Smooth muscle cell (in vitro differentiated cells): Measurements from ENCODE around the gene RALGPS1. TPM values are rescaled to one million over a fixed set of nuclear protein-coding genes. Genes with fewer than 3 reads are reported as not detected.

Source experiments
- DNase-seq: peaks from one replicate; lab custom pipeline; 2025; ENCODE audit not compliant: unreplicated experiment; lab: John Stamatoyannopoulos, UW
- H2AFZ ChIP-seq: fragments of 200-600 bp; sonication (generic); 2 replicates; pipeline ENCODE4 v1.6.0; 2016; ENCODE audit warnings: antibody characterized with exemption, low read depth, mild to moderate bottlenecking
- H3F3A ChIP-seq: fragments of 200-600 bp; sonication (generic); 2 replicates; pipeline ENCODE4 v1.6.0; 2017; ENCODE audit warnings: antibody characterized with exemption, low read depth
- H3K27ac ChIP-seq: fragments of 200-600 bp; sonication (generic); 2 replicates; pipeline ENCODE4 v1.5.1; 2016; ENCODE audit warnings: low read depth, mild to moderate bottlenecking
- H3K27me3 ChIP-seq: fragments of 200-600 bp; sonication (generic); 2 replicates; pipeline ENCODE4 v1.6.1; 2016; ENCODE audit warnings: low read depth, mild to moderate bottlenecking
- H3K36me3 ChIP-seq: fragments of 200-600 bp; sonication (generic); 2 replicates; pipeline ENCODE4 v1.5.1; 2016; ENCODE audit warnings: low read depth
- H3K4me1 ChIP-seq: fragments of 200-600 bp; sonication (generic); 2 replicates; pipeline ENCODE4 v1.5.1; 2016; ENCODE audit warnings: low read depth
- H3K4me2 ChIP-seq: fragments of 200-600 bp; sonication (generic); 2 replicates; pipeline ENCODE4 v1.6.0; 2016; ENCODE audit warnings: mild to moderate bottlenecking
- H3K4me3 ChIP-seq: fragments of 200-600 bp; sonication (generic); 2 replicates; pipeline ENCODE4 v1.5.1; 2016; ENCODE audit warnings: mild to moderate bottlenecking
- H3K79me2 ChIP-seq: fragments of 200-600 bp; sonication (generic); 2 replicates; pipeline ENCODE4 v1.6.0; 2016; ENCODE audit warnings: low read depth, mild to moderate bottlenecking
- H3K9ac ChIP-seq: fragments of 200-600 bp; sonication (generic); 2 replicates; pipeline ENCODE4 v1.6.0; 2016; ENCODE audit warnings: low read depth
- H3K9me3 ChIP-seq: fragments of 200-600 bp; sonication (generic); replicated peaks from 2 replicates; pipeline ENCODE4 v1.5.1; 2016; ENCODE audit warnings: low read depth
- H4K20me1 ChIP-seq: fragments of 200-600 bp; sonication (generic); 2 replicates; pipeline ENCODE4 v1.6.0; 2016; ENCODE audit warnings: low read depth
- WGBS: methylation state at CpG from one replicate; pipeline ENCODE4 v1.1.7; 2016; ENCODE audit warnings: low lambda C conversion rate; 5-methylcytosine and 5-hydroxymethylcytosine counted together
- polyA plus RNA-seq: library from polyadenylated mRNA; unstranded; fragments of >200 nt; fragmentation: Nextera tagmentation; extraction: Ambion mirVana; gene quantifications from 2 replicates; pipeline ENCODE4 v1.2.1, GENCODE V29; 2016
- total RNA-seq: library from RNA; depleted of rRNA; stranded (reverse); fragments of >200 nt; gene quantifications from 2 replicates; pipeline ENCODE4 v1.2.3, GENCODE V29; 2014
- TF ChIP-seq, protein P1 (sequence below): fragments of 200-600 bp; sonication (generic); IDR thresholded peaks from 2 replicates; pipeline ENCODE4 v1.5.1; 2017; ENCODE audit warnings: borderline replicate concordance, mild to moderate bottlenecking, antibody characterized with exemption; ENCODE audit not compliant: insufficient read depth, poor library complexity, severe bottlenecking

RALGPS1 gene
- total and polyA plus RNA-seq, 2 experiments from 2014 or later, result 2.1 to 4.0 TPM

DNA sequence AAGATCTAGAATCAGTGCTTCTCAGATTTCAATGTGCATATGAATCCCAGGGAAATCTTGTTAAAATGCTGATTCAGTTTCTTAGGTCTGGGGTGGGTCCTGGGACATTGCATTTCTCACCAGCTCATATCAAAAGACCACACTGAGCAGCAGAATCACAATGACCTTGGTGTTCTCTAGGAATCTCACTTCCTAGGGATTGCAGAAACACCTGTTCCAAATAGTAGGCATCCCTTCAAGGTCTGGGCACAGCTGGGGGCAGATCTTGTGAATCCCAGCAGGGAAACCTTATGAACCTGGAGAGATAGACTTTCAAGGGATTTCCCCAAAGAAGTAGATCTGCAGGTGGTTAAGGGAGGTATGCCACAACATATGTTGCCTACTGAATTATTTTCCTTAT, 341.1 kb downstream of the RALGPS1 start:
- H2AFZ ChIP-seq, result no peak overlapping the region
- no peaks in the 10 kb centered on the region for H3K36me3 ChIP-seq
- H3K4me1 ChIP-seq, result no peaks in the 10 kb centered on the region
- no peak overlapping the region for H3K4me3 ChIP-seq
- no peaks in the 10 kb centered on the region for H3K9me3 ChIP-seq
- no peak for DNase-seq
- TF ChIP-seq, protein P1, sequence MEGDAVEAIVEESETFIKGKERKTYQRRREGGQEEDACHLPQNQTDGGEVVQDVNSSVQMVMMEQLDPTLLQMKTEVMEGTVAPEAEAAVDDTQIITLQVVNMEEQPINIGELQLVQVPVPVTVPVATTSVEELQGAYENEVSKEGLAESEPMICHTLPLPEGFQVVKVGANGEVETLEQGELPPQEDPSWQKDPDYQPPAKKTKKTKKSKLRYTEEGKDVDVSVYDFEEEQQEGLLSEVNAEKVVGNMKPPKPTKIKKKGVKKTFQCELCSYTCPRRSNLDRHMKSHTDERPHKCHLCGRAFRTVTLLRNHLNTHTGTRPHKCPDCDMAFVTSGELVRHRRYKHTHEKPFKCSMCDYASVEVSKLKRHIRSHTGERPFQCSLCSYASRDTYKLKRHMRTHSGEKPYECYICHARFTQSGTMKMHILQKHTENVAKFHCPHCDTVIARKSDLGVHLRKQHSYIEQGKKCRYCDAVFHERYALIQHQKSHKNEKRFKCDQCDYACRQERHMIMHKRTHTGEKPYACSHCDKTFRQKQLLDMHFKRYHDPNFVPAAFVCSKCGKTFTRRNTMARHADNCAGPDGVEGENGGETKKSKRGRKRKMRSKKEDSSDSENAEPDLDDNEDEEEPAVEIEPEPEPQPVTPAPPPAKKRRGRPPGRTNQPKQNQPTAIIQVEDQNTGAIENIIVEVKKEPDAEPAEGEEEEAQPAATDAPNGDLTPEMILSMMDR, result no peak
- H3K27me3 ChIP-seq, result no peaks in the 10 kb centered on the region
- H3F3A ChIP-seq, result no peaks in the 10 kb centered on the region
- no peaks in the 10 kb centered on the region for H3K79me2 ChIP-seq
- H3K4me2 ChIP-seq, result no peak overlapping the region
- H3K27ac ChIP-seq, result no peak overlapping the region
- no peaks in the 10 kb centered on the region for H4K20me1 ChIP-seq
- H3K9ac ChIP-seq, result no peak overlapping the region

DNA sequence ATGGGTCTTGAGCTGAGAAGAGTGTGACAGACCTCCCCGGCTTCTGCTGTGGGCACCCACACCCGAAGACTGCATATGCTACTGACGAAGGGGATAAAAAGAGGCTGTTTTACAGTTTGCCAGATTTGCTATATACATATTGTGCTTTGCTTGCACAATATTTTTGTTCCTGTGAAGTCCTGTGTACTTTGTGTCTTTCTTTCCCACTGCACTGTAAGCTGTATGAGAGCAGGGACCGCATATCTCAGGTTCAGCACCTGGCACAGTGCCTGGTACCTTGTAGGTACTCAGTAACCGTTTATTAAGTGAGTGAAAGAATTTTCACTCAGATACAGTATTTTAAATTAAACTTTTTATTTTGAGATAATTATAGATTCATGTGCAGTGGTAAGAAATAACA, 341.7 kb downstream of the RALGPS1 start:
- H3K4me2 ChIP-seq, result no peak overlapping the region
- H3K27ac ChIP-seq, result no peak overlapping the region
- WGBS, result 92% methylated on average over 5 of the region's 5 CpGs
- no peaks in the 10 kb centered on the region for H3K79me2 ChIP-seq
- no peaks in the 10 kb centered on the region for H4K20me1 ChIP-seq
- no peak for DNase-seq
- no peaks in the 10 kb centered on the region for H3K27me3 ChIP-seq
- H3K9me3 ChIP-seq, result no peaks in the 10 kb centered on the region
- H3K4me3 ChIP-seq, result no peak overlapping the region
- H3F3A ChIP-seq, result no peaks in the 10 kb centered on the region
- H3K4me1 ChIP-seq, result no peaks in the 10 kb centered on the region
- no peaks in the 10 kb centered on the region for H3K36me3 ChIP-seq
- TF ChIP-seq, protein P1, result no peak
- H3K9ac ChIP-seq, result no peak overlapping the region
- H2AFZ ChIP-seq, result no peak overlapping the region

DNA sequence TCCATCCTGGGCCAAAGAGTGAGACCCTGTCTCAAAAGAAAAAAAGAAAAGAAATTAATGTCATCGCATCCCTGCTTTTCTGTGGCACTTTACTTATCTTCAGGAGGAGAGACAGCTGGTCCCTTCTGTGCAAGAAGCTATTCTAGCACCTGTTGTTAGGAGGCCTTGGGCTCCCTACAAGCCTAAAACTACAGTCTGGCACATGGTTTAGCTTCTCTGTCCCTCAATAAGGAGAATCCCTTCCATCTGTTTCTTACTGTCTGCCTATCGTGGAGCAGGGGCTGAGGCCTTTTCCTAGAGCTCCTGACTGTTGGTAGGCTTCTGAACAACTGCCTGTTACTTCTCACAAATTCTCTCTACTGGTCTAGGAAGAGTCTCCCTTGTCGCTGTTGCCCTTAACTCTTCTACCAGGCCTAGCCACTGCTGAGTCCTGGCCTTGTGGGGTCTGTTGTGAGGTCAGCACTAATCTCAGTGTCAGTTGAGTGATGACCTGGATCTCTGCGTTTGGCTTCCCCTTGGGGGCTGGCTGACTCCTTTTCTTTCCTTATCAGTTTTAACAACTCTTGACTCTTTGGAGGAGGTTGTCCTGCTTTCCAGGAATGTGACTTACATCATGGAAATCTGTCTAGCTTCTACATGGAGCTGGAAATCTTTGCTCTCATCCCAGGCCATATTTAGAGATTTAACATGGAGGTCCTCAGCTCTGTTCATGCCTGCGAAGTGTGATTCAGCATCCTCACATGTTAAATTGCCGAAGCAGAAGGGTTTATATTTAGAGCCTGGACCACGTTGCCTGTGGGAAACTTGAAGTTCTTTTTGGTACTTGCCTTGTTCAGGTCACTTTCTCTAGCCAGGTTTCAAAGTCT, 344.3 kb downstream of the RALGPS1 start:
- no peak overlapping the region for H3K9ac ChIP-seq
- no peaks in the 10 kb centered on the region for H4K20me1 ChIP-seq
- H3K79me2 ChIP-seq, result no peaks in the 10 kb centered on the region
- no peak overlapping the region for H3K4me3 ChIP-seq
- H2AFZ ChIP-seq, result no peak overlapping the region
- H3K36me3 ChIP-seq, result no peaks in the 10 kb centered on the region
- no peaks in the 10 kb centered on the region for H3K9me3 ChIP-seq
- H3K4me1 ChIP-seq, result no peaks in the 10 kb centered on the region
- peak overlapping the region; percentile 59 for H3K4me2 ChIP-seq
- WGBS, result 38% methylated on average over 7 of the region's 7 CpGs
- H3K27me3 ChIP-seq, result no peaks in the 10 kb centered on the region
- TF ChIP-seq, protein P1, result no peak
- H3F3A ChIP-seq, result no peaks in the 10 kb centered on the region
- DNase-seq, result no peak
- peak overlapping the region; percentile 60 for H3K27ac ChIP-seq

DNA sequence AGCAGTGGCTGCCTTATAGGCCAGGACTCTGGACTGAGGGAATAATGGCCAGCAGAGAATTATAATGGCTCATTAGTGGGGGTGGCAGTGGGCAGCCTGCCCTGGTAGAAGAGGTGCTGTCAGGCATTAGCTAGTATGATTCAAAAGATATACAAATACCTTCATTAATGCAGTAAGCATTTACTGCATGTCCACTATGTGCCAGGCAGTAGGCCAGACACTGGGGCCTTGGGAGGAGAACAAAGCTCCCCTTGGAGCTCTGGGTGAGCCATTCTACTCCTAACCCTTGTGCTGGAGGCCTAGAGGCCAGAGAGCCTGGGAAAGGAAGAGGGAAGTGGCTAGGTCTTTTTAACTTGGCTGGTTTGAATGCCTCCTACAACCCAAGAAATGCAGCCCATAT, 348.0 kb downstream of the RALGPS1 start:
- no peak overlapping the region for H3K27ac ChIP-seq
- H3K36me3 ChIP-seq, result no peaks in the 10 kb centered on the region
- H3K4me2 ChIP-seq, result no peak overlapping the region
- H3K4me1 ChIP-seq, result no peaks in the 10 kb centered on the region
- no peaks in the 10 kb centered on the region for H3K79me2 ChIP-seq
- H4K20me1 ChIP-seq, result no peaks in the 10 kb centered on the region
- no peaks in the 10 kb centered on the region for H3K27me3 ChIP-seq
- TF ChIP-seq, protein P1, result no peak
- H3K9me3 ChIP-seq, result no peaks in the 10 kb centered on the region
- H3K9ac ChIP-seq, result no peak overlapping the region
- no peak overlapping the region for H3K4me3 ChIP-seq
- DNase-seq, result no peak
- H3F3A ChIP-seq, result no peaks in the 10 kb centered on the region
- H2AFZ ChIP-seq, result no peak overlapping the region
